GM18861 (cell line): ENCODE measurements around the gene PLPP6.

ENCODE experiments used
- ATAC-seq: cut with Tn5 transposase; IDR thresholded peaks from one replicate; pipeline ENCODE4 v1.9.1; 2021; ENCODE audit not compliant: unreplicated experiment

Gene PLPP6

DNA sequence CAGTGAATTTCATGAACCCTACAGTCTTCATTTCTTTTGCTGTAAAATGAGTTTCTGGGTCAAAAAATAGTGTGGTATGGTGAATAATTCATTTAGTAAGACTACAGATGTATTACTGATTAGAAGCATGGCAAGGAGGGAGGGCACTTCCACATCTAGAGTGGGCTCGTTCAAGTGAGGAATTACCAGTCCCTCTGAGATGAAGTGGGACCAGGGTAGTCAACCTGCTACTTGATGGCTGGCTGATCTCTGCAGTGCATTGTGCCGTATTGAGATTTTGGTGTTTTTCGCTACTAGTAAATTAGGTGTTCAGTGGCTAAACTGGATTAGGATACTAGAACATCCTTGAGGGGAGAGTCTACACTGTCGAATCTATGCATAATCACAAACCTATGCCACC lies 28.1 kb downstream of the PLPP6 start:
- no peak for ATAC-seq

DNA sequence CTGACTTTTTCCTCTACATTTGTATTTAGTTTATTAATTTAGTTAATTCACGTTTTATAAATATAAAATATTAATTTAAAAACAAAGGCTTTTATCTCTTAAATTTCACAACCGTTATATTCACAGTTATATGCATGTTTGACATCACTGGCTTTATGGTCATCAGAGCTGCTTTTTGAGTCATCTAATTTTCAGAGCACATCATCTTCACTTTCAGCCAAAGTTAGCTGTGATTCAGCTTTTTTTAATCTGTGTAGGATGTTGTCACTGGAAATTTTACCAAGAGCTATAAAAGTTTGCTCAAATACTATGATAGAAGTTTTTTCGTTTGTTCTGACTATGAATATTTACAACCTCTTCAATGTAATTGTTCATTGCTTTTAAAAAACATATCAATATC lies 29.7 kb downstream of the PLPP6 start:
- ATAC-seq: no peak

DNA sequence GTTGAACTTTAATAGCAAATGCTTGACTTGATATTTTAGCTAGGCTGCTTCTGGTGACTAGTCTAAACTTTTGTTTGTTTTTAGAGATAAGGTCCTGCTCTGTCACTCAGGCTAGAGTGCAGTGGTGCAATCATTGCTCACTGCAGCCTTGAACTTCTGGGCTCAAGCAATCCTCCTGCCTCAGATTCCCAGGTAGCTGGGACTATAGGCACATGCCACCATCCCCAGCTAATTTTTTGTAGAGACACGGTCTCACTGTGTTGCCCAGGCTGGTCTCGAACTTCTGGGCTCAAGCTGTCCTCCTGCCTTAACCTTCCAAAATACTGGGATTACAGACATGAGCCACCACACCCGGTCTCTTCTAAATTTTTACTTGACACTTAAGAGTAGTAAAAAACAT lies 38.0 kb downstream of the PLPP6 start:
- no peak for ATAC-seq

DNA sequence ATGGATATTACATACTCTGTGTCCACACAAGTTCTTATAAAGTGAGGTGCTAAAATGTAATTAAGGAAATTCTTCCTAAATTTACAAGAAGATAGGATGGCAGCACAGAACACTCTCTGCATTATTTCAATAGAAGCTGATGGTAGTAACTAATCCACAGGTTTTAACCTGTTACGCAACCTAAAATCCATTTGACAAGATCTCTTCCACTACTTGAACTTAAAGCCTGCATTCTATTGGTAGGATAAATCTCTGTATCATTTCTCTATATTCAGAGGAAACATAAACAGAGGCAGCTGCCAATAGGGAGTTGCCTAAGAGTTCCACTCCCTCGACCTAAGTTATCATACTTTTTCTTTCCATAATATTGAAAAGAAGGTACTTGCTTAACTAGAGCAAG lies 38.8 kb downstream of the PLPP6 start:
- ATAC-seq: no peak

DNA sequence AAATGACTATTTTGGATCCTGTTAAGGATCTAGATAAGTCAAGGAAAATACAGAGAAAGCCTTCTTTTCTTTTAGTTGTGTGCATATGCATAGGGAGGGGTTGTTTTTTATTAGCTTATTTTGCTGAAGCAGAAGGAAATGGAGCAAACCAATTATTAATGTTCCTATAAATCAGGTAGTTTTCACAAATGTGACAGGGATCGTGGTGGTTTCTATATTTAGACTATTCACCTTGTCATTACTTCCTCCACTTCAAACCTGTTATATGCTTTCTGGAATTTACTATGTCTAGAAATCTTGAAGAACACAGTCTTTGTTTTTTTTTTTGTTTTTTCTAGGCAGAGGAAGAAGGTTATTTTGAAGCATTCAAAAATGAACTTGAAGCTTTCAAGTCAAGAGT lies 39.4 kb downstream of the PLPP6 start:
- ATAC-seq: no peak

DNA sequence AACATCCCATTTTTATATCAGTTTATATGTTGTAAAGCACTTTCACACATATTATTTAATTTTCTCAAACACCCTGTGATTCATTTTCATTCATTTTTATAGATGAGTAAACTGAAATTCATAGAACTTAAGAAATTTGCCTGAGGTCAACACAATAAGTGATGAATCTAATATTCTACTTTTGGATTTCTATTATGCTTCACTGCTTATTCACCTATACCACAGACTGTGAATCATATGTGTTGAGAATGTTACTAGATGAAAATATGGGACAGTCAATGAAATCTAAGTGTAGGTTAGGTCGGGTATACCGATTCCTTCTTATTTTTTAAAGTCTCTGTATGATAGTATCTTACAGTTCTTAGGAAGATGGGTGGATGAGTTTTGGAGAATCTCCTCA lies 42.0 kb downstream of the PLPP6 start:
- no peak for ATAC-seq

DNA sequence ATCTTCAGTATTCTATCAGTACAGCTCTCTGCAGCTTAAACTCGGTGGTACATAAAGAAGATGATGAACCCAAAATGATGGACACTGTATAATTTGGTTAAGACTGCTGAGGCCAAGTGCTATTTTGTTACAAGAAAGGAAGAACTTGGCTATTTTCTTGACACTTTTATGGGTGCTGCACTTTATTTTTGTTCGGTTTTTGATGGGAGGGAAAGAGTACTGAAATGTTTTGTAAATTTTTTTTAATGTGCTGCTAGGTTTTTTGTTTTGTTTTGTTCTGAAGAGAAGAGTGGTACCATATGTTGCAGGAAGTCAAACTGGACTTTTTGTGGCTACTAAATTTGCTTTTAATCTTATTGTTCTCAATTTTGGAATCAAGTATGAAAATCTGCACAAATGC lies 43.9 kb downstream of the PLPP6 start:
- ATAC-seq: no peak

DNA sequence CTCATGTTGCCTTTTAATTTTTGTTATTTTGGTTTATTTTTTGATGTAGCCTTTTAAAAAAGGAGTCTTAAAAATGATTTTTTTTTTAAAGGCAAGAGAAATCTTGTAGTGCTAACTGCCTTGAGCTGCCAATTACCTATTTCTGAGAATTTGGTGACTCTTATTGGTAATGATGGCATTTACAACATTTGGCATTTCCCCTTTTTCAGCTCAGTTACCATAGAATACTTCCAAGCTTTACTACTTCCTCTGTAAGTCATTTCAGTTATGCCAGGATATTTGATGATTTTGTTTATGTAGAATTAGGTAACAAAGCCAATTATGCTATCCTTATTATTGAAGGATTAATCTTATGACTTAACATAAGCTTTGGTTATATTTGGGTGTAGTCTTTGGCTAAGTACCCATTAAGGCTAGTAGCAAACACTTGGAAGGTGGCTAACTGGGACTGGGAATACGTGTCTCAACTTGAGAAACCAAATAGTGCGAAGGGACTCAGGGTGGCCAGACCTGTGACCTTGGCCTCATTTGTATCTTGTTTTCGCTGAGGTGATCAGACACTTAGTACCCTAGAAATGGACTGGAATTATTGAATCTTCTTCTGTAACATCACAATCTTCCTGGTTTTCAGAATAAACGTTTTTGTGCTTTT lies 45.0 kb downstream of the PLPP6 start:
- ATAC-seq: no peak

DNA sequence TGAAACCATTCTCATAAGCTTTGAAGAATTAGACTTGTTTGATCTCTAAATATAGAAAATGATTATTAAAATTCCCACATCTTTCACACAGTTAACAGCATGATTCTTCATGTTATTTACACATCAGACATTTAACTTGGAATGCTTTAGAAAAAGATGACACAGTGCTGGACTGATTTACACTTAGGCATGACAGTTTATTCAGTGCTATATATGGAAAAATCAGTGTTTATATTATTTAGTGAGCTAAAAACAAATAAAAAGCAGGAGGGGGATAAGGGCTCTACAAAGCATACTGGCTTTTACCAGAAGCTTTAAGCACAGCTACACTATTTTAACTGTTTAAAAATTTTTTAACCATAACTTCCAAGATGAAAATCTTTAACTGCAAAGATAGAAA lies 47.3 kb downstream of the PLPP6 start:
- no peak for ATAC-seq

DNA sequence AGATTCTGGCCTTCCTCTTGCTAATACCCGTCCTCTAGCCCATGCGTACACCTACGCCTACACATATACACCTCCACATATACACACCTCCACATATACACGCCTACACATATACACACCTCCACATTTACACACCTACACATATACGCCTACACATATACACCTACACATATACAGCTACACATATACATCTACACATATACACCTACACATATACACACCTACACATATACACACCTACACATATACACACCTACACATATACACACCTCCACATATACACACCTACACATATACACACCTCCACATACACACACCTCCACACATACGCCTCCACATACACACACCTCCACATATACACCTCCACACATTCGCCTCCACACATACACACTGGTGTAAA lies 51.8 kb downstream of the PLPP6 start:
- no peak for ATAC-seq

DNA sequence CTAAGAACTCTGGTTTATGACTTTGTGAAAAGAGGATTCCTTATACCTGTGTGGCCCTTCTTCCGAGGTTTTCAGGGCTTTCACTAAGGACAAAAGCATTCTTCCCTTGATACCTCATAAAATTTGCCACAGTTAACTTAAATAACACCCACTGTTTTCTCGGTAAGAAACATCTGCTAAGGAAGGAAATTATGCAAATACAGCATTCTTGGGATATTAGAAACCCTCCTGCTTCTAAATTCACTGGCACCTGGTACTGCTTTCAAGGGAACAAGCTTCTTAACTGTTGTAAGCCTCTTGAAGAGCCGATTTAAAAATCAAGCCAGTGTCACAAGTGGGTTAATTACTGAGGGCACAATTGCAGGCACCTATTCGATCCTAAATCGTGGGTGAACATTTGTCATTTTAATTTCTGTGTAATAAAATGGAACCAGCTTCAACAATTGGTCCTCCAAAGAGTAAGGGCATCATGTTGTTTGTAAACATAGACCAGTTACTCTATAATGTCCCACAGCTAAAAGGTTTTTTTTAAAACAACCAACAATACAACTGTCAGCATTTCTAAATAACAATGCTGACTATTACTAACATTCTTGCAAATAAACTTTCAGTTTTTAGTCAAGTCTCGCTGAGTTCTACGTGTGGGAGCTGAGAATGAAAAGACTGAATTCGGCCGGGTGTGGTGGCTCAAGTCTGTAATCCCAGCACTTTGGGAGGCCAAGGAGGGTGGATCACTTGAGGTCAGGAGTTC lies 52.3 kb downstream of the PLPP6 start:
- ATAC-seq: no peak
